ENCODE results near the gene MYH6. TPM values are rescaled to one million over a fixed set of nuclear protein-coding genes. Genes with fewer than 3 reads are reported as not detected.
"Not testable (repeated sequence)": the region's sequence is repeated elsewhere in the genome, so short reads cannot be mapped to it uniquely, and the experiment has no call there.

Gene MYH6
- total and polyA plus RNA-seq, 10 donors, result 0.35 to 0.82 (median 0.40) TPM; not detected in 6

DNA sequence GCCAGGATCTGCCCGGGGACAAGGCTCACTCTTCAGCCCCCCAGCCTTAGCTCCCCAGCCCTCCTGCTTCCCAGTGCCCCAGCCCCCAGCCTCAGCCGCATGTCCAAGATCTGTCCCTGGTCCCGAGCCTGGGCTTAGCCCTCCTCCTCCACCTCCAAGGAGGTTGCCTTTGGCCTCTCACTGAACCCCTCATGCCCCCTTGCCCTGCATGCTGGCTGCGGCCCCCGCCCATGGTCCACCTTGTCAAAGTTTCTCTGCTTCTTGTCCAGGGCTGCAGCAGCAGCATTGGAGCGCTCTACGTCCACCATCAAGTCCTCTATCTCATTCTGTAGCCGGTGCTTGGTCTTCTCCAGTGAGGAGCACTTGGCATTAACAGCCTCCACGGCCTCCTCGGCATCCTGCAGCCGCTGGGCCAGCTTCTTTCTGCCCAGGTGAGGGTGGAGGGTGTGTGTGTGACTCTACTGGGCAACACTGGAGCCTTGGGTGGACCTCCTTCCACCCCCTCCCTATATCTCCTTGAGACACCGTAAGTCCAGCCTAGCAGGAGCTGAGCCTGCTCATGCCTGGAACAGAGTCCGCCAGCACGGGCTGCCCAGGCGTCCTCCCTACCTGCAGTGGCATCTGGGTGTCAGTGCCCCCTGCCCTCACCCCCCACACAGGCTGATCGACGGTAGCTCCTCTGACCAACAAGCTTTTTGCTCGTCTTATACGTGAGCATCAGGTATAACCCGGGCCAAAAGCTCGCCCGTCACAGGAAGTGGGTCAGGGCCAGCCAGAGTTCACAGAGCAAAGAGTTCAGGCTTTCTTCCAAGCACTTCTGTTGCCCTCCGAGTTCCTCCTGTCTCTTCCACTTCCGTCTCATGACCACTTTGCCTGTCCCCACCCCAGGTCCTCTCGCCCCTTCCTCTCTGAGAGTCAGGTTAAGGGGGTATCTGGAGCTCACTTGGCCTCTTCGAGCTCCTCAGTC lies 19.9 kb downstream of the MYH6 start:
- H3K27ac ChIP-seq, result no peak overlapping the region
- intact Hi-C loops (cut with DNase I; ENCODE audit: low total_unique reads), result no loop called here
- WGBS, 5 donors, result 76 to 82% (median 77%) methylated on average over 26 of the region's 26 CpGs
- TF ChIP-seq, protein P1, sequence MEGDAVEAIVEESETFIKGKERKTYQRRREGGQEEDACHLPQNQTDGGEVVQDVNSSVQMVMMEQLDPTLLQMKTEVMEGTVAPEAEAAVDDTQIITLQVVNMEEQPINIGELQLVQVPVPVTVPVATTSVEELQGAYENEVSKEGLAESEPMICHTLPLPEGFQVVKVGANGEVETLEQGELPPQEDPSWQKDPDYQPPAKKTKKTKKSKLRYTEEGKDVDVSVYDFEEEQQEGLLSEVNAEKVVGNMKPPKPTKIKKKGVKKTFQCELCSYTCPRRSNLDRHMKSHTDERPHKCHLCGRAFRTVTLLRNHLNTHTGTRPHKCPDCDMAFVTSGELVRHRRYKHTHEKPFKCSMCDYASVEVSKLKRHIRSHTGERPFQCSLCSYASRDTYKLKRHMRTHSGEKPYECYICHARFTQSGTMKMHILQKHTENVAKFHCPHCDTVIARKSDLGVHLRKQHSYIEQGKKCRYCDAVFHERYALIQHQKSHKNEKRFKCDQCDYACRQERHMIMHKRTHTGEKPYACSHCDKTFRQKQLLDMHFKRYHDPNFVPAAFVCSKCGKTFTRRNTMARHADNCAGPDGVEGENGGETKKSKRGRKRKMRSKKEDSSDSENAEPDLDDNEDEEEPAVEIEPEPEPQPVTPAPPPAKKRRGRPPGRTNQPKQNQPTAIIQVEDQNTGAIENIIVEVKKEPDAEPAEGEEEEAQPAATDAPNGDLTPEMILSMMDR (IDR thresholded peaks at IDR 0.05 in 8 of 11, conservative IDR thresholded peaks at IDR 0.05 in 3 of 11), result no peak
- TF ChIP-seq POLR2AphosphoS5 (IDR thresholded peaks at IDR 0.05) (no peak), POLR2A (IDR thresholded peaks at IDR 0.05) (no peak)
- H3K36me3 ChIP-seq, result no peaks in the 10 kb centered on the region
- no peaks in the 10 kb centered on the region for H3K4me1 ChIP-seq
- H3K4me3 ChIP-seq, result no peak overlapping the region
- H3K27me3 ChIP-seq (replicated peaks in 1 of 7), result peaks cover 0 to 24% (median 0%) of the 10 kb centered on the region in 7 donors
- no peaks in the 10 kb centered on the region for H3K9me3 ChIP-seq
- DNase-seq, result no peak

DNA sequence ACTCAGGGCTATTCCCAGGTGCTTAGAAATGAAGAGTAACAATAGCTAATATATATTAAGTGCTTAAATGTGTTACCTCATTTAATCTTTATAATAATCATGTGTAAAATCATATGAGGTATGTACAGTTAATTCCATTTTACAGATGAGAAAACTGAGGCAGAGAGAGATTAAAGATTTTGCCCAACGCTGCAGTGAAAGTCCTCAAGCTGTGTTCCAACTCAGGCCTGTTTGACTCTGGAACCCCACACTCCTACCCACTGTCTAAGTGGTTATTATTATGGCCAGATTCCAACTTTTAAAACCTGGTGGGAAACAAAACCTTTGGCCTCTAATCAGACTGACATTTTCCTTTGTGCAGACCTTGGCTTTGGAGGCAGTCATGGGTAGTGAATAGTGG lies 21.1 kb downstream of the MYH6 start:
- DNase-seq, result no peak
- no peak for TF ChIP-seq POLR2A (IDR thresholded peaks at IDR 0.05)
- TF ChIP-seq POLR2AphosphoS5 (IDR thresholded peaks at IDR 0.05), result no peak
- TF ChIP-seq, protein P1 (IDR thresholded peaks at IDR 0.05 in 8 of 11, conservative IDR thresholded peaks at IDR 0.05 in 3 of 11), result no peak
- 80 to 100% (median 95%) methylated on average over 1 of the region's 1 CpG for WGBS, 5 donors
- no peaks in the 10 kb centered on the region for H3K9me3 ChIP-seq
- H3K4me1 ChIP-seq, result no peaks in the 10 kb centered on the region
- intact Hi-C loops (cut with DNase I; ENCODE audit: low total_unique reads), result no loop called here
- no peak overlapping the region for H3K4me3 ChIP-seq
- no peak overlapping the region for H3K27ac ChIP-seq
- no peaks in the 10 kb centered on the region for H3K36me3 ChIP-seq
- H3K27me3 ChIP-seq (replicated peaks in 1 of 7), result peaks cover 0 to 25% (median 0%) of the 10 kb centered on the region in 7 donors

DNA sequence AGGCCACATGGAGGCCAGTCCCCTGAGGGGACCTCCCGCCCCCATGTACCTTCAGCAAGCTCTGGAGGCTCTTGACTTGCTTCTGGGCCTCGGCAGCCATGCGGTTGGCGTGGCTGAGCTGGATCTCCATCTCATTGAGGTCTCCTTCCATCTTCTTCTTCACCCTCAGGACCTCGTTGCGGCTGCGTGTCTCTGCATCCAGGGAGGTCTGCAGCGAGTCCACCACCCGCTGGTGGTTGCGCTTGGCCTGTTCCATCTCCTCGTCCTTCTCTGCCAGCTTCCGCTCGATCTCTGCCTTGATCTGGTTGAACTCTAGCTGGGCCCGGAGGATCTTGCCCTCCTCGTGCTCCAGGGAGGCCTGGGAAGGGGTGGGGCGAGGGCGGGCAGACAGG lies 21.8 kb downstream of the MYH6 start:
- H3K27me3 ChIP-seq (replicated peaks in 1 of 7), result peaks cover 0 to 32% (median 3%) of the 10 kb centered on the region in 7 donors
- DNase-seq; H3K36me3 ChIP-seq; H3K9me3 ChIP-seq; H3K27ac ChIP-seq; H3K4me3 ChIP-seq; H3K4me1 ChIP-seq; intact Hi-C loops (cut with DNase I; ENCODE audit: low total_unique reads): not testable (repeated sequence)
- 86 to 90% (median 89%) methylated on average over 13 to 17 of the region's 17 CpGs for WGBS, 5 donors

DNA sequence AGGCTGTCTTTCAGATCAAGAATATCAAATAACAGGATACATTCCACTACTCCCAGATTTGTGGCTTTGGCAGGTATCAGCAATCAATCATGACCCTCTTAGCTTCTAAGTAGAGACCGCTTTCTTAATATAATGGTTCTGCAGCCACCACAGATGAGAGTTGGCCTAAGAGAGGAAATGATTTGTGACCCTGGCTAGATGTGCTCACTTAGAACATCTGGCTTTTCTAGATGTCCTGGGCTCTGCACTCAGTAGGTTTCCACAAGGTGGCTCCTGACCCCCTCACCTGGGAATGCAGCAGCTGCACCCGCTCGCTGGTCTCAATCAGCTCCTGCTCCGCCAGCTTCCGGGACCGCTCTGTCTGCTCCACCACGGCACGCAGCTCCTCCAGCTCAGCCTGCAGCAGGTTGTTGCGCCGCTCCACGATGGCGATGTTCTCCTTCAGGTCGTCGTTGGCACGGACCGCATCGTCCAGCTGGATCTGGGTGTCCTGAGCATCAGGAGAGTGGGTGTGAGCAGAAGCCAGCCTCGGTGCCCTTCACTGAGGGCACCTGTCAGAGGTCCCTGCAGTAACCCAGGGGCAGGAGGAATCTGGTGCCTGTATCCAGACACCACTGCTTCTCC lies 22.3 kb downstream of the MYH6 start:
- no peaks in the 10 kb centered on the region for H3K4me1 ChIP-seq
- intact Hi-C loops (cut with DNase I; ENCODE audit: low total_unique reads), result no loop called here
- H3K27me3 ChIP-seq (replicated peaks in 1 of 7), result peaks cover 0 to 37% (median 3%) of the 10 kb centered on the region in 7 donors
- H3K4me3 ChIP-seq, result no peak overlapping the region
- 88 to 95% (median 92%) methylated on average over 1 to 18 of the region's 18 CpGs for WGBS, 5 donors
- no peaks in the 10 kb centered on the region for H3K9me3 ChIP-seq
- no peak overlapping the region for H3K27ac ChIP-seq
- no peaks in the 10 kb centered on the region for H3K36me3 ChIP-seq
- TF ChIP-seq, protein P1 (IDR thresholded peaks at IDR 0.05 in 8 of 11, conservative IDR thresholded peaks at IDR 0.05 in 3 of 11), result no peak
- TF ChIP-seq POLR2AphosphoS5 (IDR thresholded peaks at IDR 0.05), result no peak
- no peak for TF ChIP-seq POLR2A (IDR thresholded peaks at IDR 0.05)
- no peak for DNase-seq

All from spleen (tissue), 11 donors.